Measurements from ENCODE around the gene SIGLEC9.
"Not testable (repeated sequence)": the region's sequence is repeated elsewhere in the genome, so short reads cannot be mapped to it uniquely, and the experiment has no call there.

GRCh38 chr19:51142809-51143475 lies 18.2 kb downstream of the SIGLEC9 start:
- not testable (repeated sequence) for TF ChIP-seq ZNF274 (IDR thresholded peaks at IDR 0.05; ENCODE audit: low read depth, low read length); YY1 (IDR thresholded peaks at IDR 0.05; ENCODE audit: insufficient read depth, insufficient read length); SUZ12 (IDR thresholded peaks at IDR 0.05; ENCODE audit: extremely low read depth, insufficient read depth, insufficient read length)
